ENCODE data around the gene CUL2. TPM values are rescaled to one million over a fixed set of nuclear protein-coding genes. Genes with fewer than 3 reads are reported as not detected.

The CUL2 gene
- total RNA-seq, 2 donors from 2014 or later, result 7.3 to 8.0 TPM

GRCh38 chr10:35075228-35075627 lies 14.9 kb downstream of the CUL2 start:
- H3K36me3 ChIP-seq (replicated peaks in 1 of 2; ENCODE audit: insufficient read depth in 1 of 2, low read depth in 2 of 2), result peaks cover 0 to 2% of the 10 kb centered on the region in 2 donors
- no peak overlapping the region for H3K27ac ChIP-seq
- intact Hi-C loops (cut with DNase I), result no loop called here
- ATAC-seq (no peak), DNase-seq (no peak)
- no peak overlapping the region for H3K4me3 ChIP-seq
- H3K27me3 ChIP-seq, result no peaks in the 10 kb centered on the region
- H3K9me3 ChIP-seq, result no peaks in the 10 kb centered on the region
- TF ChIP-seq, protein P1, sequence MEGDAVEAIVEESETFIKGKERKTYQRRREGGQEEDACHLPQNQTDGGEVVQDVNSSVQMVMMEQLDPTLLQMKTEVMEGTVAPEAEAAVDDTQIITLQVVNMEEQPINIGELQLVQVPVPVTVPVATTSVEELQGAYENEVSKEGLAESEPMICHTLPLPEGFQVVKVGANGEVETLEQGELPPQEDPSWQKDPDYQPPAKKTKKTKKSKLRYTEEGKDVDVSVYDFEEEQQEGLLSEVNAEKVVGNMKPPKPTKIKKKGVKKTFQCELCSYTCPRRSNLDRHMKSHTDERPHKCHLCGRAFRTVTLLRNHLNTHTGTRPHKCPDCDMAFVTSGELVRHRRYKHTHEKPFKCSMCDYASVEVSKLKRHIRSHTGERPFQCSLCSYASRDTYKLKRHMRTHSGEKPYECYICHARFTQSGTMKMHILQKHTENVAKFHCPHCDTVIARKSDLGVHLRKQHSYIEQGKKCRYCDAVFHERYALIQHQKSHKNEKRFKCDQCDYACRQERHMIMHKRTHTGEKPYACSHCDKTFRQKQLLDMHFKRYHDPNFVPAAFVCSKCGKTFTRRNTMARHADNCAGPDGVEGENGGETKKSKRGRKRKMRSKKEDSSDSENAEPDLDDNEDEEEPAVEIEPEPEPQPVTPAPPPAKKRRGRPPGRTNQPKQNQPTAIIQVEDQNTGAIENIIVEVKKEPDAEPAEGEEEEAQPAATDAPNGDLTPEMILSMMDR (IDR thresholded peaks at IDR 0.05), result no peak
- TF ChIP-seq POLR2A (IDR thresholded peaks at IDR 0.05), result no peak
- WGBS, 2 donors, result 87 to 88% methylated on average over 3 of the region's 3 CpGs
- no peaks in the 10 kb centered on the region for H3K4me1 ChIP-seq

DNA sequence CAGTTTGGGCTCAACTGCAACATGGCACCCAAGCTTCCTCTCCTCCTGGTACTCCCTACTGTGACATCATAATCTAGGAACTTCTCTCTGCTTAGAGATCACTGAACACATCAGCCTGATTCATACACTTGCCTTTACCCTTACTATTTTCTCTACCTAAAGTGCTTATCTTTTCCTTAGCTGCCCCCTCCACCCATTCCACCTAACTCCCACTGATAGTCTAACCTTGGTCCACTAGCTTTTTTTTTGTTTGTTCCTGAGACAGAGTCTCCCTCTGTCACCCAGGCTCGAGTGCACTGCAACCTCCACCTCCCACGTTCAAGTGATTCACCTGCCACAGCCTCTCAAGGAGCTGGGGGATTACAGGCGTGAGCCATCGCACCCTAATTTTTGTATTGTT lies 15.9 kb downstream of the CUL2 start:
- Histone ChIP-seq H3K36me3 (replicated peaks in 1 of 2; ENCODE audit: insufficient read depth in 1 of 2, low read depth in 2 of 2) (peaks cover 0 to 2% of the 10 kb centered on the region in 2 donors), H3K9me3 (no peaks in the 10 kb centered on the region), H3K27ac (no peak overlapping the region), H3K27me3 (no peaks in the 10 kb centered on the region), H3K4me1 (no peaks in the 10 kb centered on the region), H3K4me3 (no peak overlapping the region)
- intact Hi-C loops (cut with DNase I), result no loop called here
- TF ChIP-seq, protein P1 (IDR thresholded peaks at IDR 0.05), result no peak
- no peak for TF ChIP-seq POLR2A (IDR thresholded peaks at IDR 0.05)
- DNase-seq (no peak), ATAC-seq (no peak)
- WGBS, 2 donors, result 87 to 96% methylated on average over 4 of the region's 4 CpGs

- Histone ChIP-seq H3K9me3 (no peaks in the 10 kb centered on the region), H3K4me1 (no peaks in the 10 kb centered on the region), H3K36me3 (replicated peaks in 1 of 2; ENCODE audit: insufficient read depth in 1 of 2, low read depth in 2 of 2) (peaks cover 0 to 2% of the 10 kb centered on the region in 2 donors), H3K4me3 (no peak overlapping the region), H3K27ac (no peak overlapping the region), H3K27me3 (no peaks in the 10 kb centered on the region)
- TF ChIP-seq, protein P1 (IDR thresholded peaks at IDR 0.05), result no peak
- TF ChIP-seq POLR2A (IDR thresholded peaks at IDR 0.05), result no peak
- DNase-seq (no peak), ATAC-seq (no peak)
- WGBS, 2 donors, result 85 to 91% methylated on average over 3 of the region's 3 CpGs
- intact Hi-C loops (cut with DNase I), result no loop called here
These were observed 19.6 kb downstream of the CUL2 start for GRCh38 chr10:35070521-35070920.

DNA sequence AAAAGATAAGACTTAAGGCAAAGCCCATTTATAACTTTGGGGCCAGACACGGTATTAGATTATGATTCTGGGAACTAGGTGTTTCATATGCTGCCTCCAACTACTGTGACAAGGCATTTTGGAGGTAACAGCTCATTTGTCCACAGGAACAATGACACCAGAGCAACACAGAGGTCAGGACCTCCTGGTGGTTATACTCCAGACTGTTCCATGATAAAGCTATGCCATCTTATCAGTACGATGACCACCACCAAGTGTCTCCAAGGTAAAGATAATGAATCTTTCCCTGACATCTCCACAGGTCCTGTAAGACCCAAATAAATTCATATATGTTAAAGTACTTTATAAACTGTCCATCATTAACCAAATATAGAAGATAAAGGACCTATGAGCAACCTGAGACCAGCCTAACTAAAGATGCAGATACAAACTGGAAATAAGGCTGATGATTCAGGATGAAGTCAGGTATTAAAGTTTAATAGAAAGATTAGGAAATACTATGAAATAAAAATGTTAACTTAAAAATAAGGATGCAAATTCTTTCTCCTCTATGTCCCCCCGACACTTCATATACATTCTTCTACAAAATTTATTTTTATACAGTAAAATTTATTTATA lies 26.2 kb downstream of the CUL2 start:
- DNase-seq, result no peak
- 90 to 95% methylated on average over 3 of the region's 3 CpGs for WGBS, 2 donors
- H3K36me3 ChIP-seq (replicated peaks in 1 of 2; ENCODE audit: insufficient read depth in 1 of 2, low read depth in 2 of 2), result peaks cover 0 to 6% of the 10 kb centered on the region in 2 donors
- no peak overlapping the region for H3K4me3 ChIP-seq
- H3K9me3 ChIP-seq, result no peaks in the 10 kb centered on the region
- H3K27ac ChIP-seq, result no peak overlapping the region
- no peaks in the 10 kb centered on the region for H3K4me1 ChIP-seq
- TF ChIP-seq POLR2A (IDR thresholded peaks at IDR 0.05), result no peak
- TF ChIP-seq, protein P1 (IDR thresholded peaks at IDR 0.05), result no peak
- no peaks in the 10 kb centered on the region for H3K27me3 ChIP-seq
- ATAC-seq, result no peak
- intact Hi-C loops (cut with DNase I), result no loop called here

GRCh38 chr10:35059481-35059880 lies 30.7 kb downstream of the CUL2 start:
- ATAC-seq (no peak), DNase-seq (no peak)
- H3K36me3 ChIP-seq (replicated peaks in 1 of 2; ENCODE audit: insufficient read depth in 1 of 2, low read depth in 2 of 2), result peaks cover 0 to 6% of the 10 kb centered on the region in 2 donors
- no peaks in the 10 kb centered on the region for H3K27me3 ChIP-seq
- no peak overlapping the region for H3K27ac ChIP-seq
- H3K4me3 ChIP-seq, result no peak overlapping the region
- no peaks in the 10 kb centered on the region for H3K9me3 ChIP-seq
- no peaks in the 10 kb centered on the region for H3K4me1 ChIP-seq
- intact Hi-C loops (cut with DNase I), result no loop called here
- TF ChIP-seq, protein P1 (IDR thresholded peaks at IDR 0.05), result no peak
- TF ChIP-seq POLR2A (IDR thresholded peaks at IDR 0.05), result no peak
